ENCODE data around the gene USP32.
"Not testable (repeated sequence)": the region's sequence is repeated elsewhere in the genome, so short reads cannot be mapped to it uniquely, and the experiment has no call there.

The USP32 gene

GRCh38 chr17:60386147-60387058, 5.5 kb downstream of the USP32 start:
- no peak for TF ChIP-seq CTCF (IDR thresholded peaks at IDR 0.05; ENCODE audit: extremely low read depth, insufficient read depth, missing control alignments)
- in situ Hi-C loops (cut with MboI; ENCODE audit: low pct_unique_long_range_greater_than_20kb, low sequenced_read_pairs, unreplicated experiment): no loop called here
- DNase-seq (ENCODE audit: low spot score): no peak

- DNase-seq (ENCODE audit: low spot score); in situ Hi-C loops (cut with MboI; ENCODE audit: low pct_unique_long_range_greater_than_20kb, low sequenced_read_pairs, unreplicated experiment): not testable (repeated sequence)
Measured at GRCh38 chr17:60384921-60385320, 7.0 kb downstream of the USP32 start.

GRCh38 chr17:60383379-60383778, 8.6 kb downstream of the USP32 start:
- TF ChIP-seq CTCF (IDR thresholded peaks at IDR 0.05; ENCODE audit: extremely low read depth, insufficient read depth, missing control alignments): no peak
- in situ Hi-C loops (cut with MboI; ENCODE audit: low pct_unique_long_range_greater_than_20kb, low sequenced_read_pairs, unreplicated experiment): no loop called here
- no peak for DNase-seq (ENCODE audit: low spot score)

- no peak for DNase-seq (ENCODE audit: low spot score)
- in situ Hi-C loops (cut with MboI; ENCODE audit: low pct_unique_long_range_greater_than_20kb, low sequenced_read_pairs, unreplicated experiment): no loop called here
- no peak for TF ChIP-seq CTCF (IDR thresholded peaks at IDR 0.05; ENCODE audit: extremely low read depth, insufficient read depth, missing control alignments)
Measured at GRCh38 chr17:60381958-60382357, 10.0 kb downstream of the USP32 start.

GRCh38 chr17:60379461-60379860, 12.5 kb downstream of the USP32 start:
- in situ Hi-C loops (cut with MboI; ENCODE audit: low pct_unique_long_range_greater_than_20kb, low sequenced_read_pairs, unreplicated experiment); DNase-seq (ENCODE audit: low spot score): not testable (repeated sequence)

- in situ Hi-C loops (cut with MboI; ENCODE audit: low pct_unique_long_range_greater_than_20kb, low sequenced_read_pairs, unreplicated experiment); DNase-seq (ENCODE audit: low spot score): not testable (repeated sequence)
Measured at GRCh38 chr17:60378187-60378586, 13.7 kb downstream of the USP32 start.

GRCh38 chr17:60372790-60373483, 19.0 kb downstream of the USP32 start:
- in situ Hi-C loops (cut with MboI; ENCODE audit: low pct_unique_long_range_greater_than_20kb, low sequenced_read_pairs, unreplicated experiment): no loop called here
- TF ChIP-seq CTCF (IDR thresholded peaks at IDR 0.05; ENCODE audit: extremely low read depth, insufficient read depth, missing control alignments): no peak
- DNase-seq (ENCODE audit: low spot score): no peak

- no peak for DNase-seq (ENCODE audit: low spot score)
- in situ Hi-C loops (cut with MboI; ENCODE audit: low pct_unique_long_range_greater_than_20kb, low sequenced_read_pairs, unreplicated experiment): no loop called here
- TF ChIP-seq CTCF (IDR thresholded peaks at IDR 0.05; ENCODE audit: extremely low read depth, insufficient read depth, missing control alignments): no peak
Measured at GRCh38 chr17:60371818-60372510, 20.0 kb downstream of the USP32 start.

Data from GM13977 (cell line).